Transverse colon (tissue), 4 donors: ENCODE results near the gene APMAP. TPM values are rescaled to one million over a fixed set of nuclear protein-coding genes. Genes with fewer than 3 reads are reported as not detected.

ENCODE experiments used
- DNase-seq: peaks from one replicate; pipeline ENCODE4 v3.0.0-alpha.2; 2019
- H3K27ac ChIP-seq, 4 donors: fragments of 200-600 bp; sonication (generic); 2 replicates each; pipeline ENCODE4 v1.5.1; 2016 to 2018; ENCODE audit warnings: inconsistent platforms in 4 of 4
- H3K27me3 ChIP-seq: fragments of 200-600 bp; sonication (generic); 2 replicates; pipeline ENCODE4 v1.5.1; 2017; ENCODE audit warnings: inconsistent platforms
- H3K36me3 ChIP-seq, 4 donors: fragments of 200-600 bp; sonication (generic); 2 replicates each; pipeline ENCODE4 v1.5.1; 2017 to 2019; ENCODE audit warnings: inconsistent platforms in 4 of 4
- H3K4me1 ChIP-seq, 4 donors: fragments of 200-600 bp; sonication (generic); 2 replicates each; pipeline ENCODE4 v1.5.1; 2017 to 2020; ENCODE audit warnings: inconsistent platforms in 4 of 4
- H3K4me3 ChIP-seq, 4 donors: fragments of 200-600 bp; sonication (generic); 1 replicate in 1 of 4; 2 replicates in 3 of 4; pipeline versions ENCODE4 v1.5.1 to v1.6.1; 2017 to 2019; ENCODE audit warnings: inconsistent platforms in 4 of 4
- H3K9me3 ChIP-seq, 2 donors: fragments of 200-600 bp; sonication (generic); 2 replicates each; pipeline ENCODE4 v1.5.1; 2017 to 2019; ENCODE audit warnings: inconsistent platforms in 2 of 2
- CTCF ChIP-seq, 5 experiments: fragments of 200-600 bp in 3 of 5; fragments of 450-650 bp in 2 of 5; sonication (generic) in 3 of 5; IDR thresholded peaks; 1 replicate in 2 of 5; 2 replicates in 3 of 5; pipeline ENCODE4 v1.5.1; 2016 to 2017; ENCODE audit warnings: antibody characterized with exemption in 5 of 5, inconsistent platforms in 3 of 5, mild to moderate bottlenecking in 2 of 5, moderate library complexity in 1 of 5
- EP300 ChIP-seq: sonication (generic); formaldehyde crosslinking; IDR thresholded peaks from one replicate; pipeline ENCODE4 v1.6.1; 2017; ENCODE audit warnings: antibody characterized with exemption, low read depth
- POLR2A ChIP-seq: fragments of 450-650 bp; IDR thresholded peaks from one replicate; pipeline ENCODE4 v1.6.1; 2016; ENCODE audit warnings: antibody characterized with exemption, mild to moderate bottlenecking, moderate library complexity
- POLR2AphosphoS5 ChIP-seq, 3 donors: sonication (generic); formaldehyde crosslinking; IDR thresholded peaks; one replicate each; pipeline ENCODE4 v1.6.1; 2016; ENCODE audit warnings: antibody characterized with exemption in 3 of 3
- WGBS, 2 donors: methylation state at CpG; one replicate each; pipeline ENCODE4 v1.1.5; 2018; ENCODE audit warnings: low coverage in 1 of 2; 5-methylcytosine and 5-hydroxymethylcytosine counted together
- in situ Hi-C, 4 donors: fragments of 200-750 bp; cut with MboI; loops; one replicate each; pipeline versions ENCODE4 v1.15.0 to v1.15.1; 2017; ENCODE audit warnings: low sequenced_read_pairs in 3 of 4, low pct_ligation_motif_present in 1 of 4, low pct_unique_long_range_greater_than_20kb in 1 of 4
- intact Hi-C: fragments of 100-400 bp; cut with DNase I; formaldehyde crosslinking; loops from one replicate; pipeline ENCODE4 v1.15.1; 2023; ENCODE audit warnings: low total_unique reads
- small RNA-seq, 4 donors: library from RNA; depleted of rRNA; stranded (forward); fragments of <200 nt; gene quantifications; one replicate each; pipeline ENCODE3, GENCODE V24; 2016
- total RNA-seq, 4 donors: library from RNA; depleted of rRNA; stranded (reverse); fragments of >200 nt; gene quantifications; one replicate each; pipeline ENCODE4 v1.1.0, GENCODE V29; 2016

The APMAP gene
- total RNA-seq, 4 donors from 2014 or later: 14.9 to 88.6 (median 50.2) TPM

- H3K4me1 ChIP-seq: peaks cover 0 to 3% (median under 1%) of the 10 kb centered on the region in 4 donors
- no peaks in the 10 kb centered on the region for H3K36me3 ChIP-seq
- H3K27ac ChIP-seq: no peak overlapping the region
- intact Hi-C loops (no loop called here), in situ Hi-C loops (loop anchor here in 3 of 4 donors (10.0 to 25.0 kb wide), 4 partner anchors 126 to 976 kb away; no protein-coding TSS in a partner anchor)
- TF ChIP-seq POLR2A (no peak), EP300 (no peak), CTCF (IDR thresholded peaks at IDR 0.05) (no peak), POLR2AphosphoS5 (IDR thresholded peaks at IDR 0.05) (no peak)
- H3K9me3 ChIP-seq: peaks cover 4 to 5% of the 10 kb centered on the region in 2 donors
- H3K4me3 ChIP-seq: no peak overlapping the region
- no peaks in the 10 kb centered on the region for H3K27me3 ChIP-seq
- 80 to 84% methylated on average over 1 to 8 of the region's 9 CpGs for WGBS, 2 donors
- no peak for DNase-seq
Observed at GRCh38 chr20:24913076-24913628, 79.4 kb downstream of the APMAP start.

Small RNA genes within 50 kb of the gene (small RNA-seq; reads per million reads assigned to genes)
- 0 reads per million in 4 donors for gene RNU6-1257P

Other genes with a start within 250 kb of the APMAP start
- 1 to 10 TPM in 2 of 4 donors, not detected in 2; 3.2 to 3.3 TPM for gene CST7, start 43.5 kb downstream of the APMAP start, total RNA-seq
- gene ACSS1, start 65.4 kb upstream of the APMAP start, total RNA-seq: 10 to 100 TPM; 30.3 to 64.7 (median 51.6) TPM
- gene VSX1, start 89.4 kb upstream of the APMAP start, total RNA-seq: under 1 TPM in 1 of 4 donors, not detected in 3; 0.16 TPM
- 100 to 1,000 TPM; 163 to 261 (median 224) TPM for gene ENTPD6, start 203.0 kb upstream of the APMAP start, total RNA-seq